Fibroblast of the aortic adventitia (primary cell): ENCODE measurements around the gene FOXD2. TPM values are rescaled to one million over a fixed set of nuclear protein-coding genes. Genes with fewer than 3 reads are reported as not detected.
A peak's percentile ranks its signal among the peaks of the same experiment; 100 is the strongest.

Experiments
- DNase-seq: peaks from one replicate; pipeline ENCODE4 v3.0.0-alpha.2; 2010; ENCODE audit warnings: low read depth
- H3K4me3 ChIP-seq: 2 replicates; pipeline ENCODE4 v1.5.1; 2011; ENCODE audit warnings: low read depth, mild to moderate bottlenecking, control low read depth, low read length, moderate library complexity
- total RNA-seq: library from RNA; depleted of rRNA; stranded (reverse); fragments of >200 nt; gene quantifications from 2 replicates; pipeline ENCODE4 v1.2.3, GENCODE V29; 2012; ENCODE audit warnings: low replicate concordance
- TF ChIP-seq, protein P1 (sequence below): IDR thresholded peaks from 2 replicates; pipeline ENCODE4 v1.5.1; 2011; ENCODE audit warnings: mild to moderate bottlenecking, low read length, control low read depth, inconsistent platforms; ENCODE audit not compliant: insufficient read depth

The FOXD2 gene
- total RNA-seq, 1 donor = 0.36 TPM

DNA sequence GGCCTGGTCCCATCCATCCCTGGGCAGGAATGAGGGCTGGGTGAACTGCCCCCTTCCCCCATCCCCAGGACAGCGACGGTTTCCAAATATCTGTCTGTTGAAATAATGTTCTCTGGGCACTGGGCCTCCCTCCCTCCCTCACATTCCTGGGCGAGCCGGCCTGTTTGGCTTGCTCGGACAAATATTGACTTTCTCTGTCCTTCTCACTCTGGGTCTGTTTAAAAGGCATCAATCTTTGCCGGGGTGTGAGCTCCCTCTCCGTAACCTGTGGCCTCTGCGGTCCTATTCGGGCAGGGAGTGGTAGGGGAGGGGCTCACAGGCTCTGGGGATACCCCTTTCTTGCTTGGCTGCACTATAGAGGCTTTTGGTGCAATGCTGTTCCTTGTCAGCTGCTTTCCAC, 40.2 kb downstream of the FOXD2 start:
- no peak overlapping the region for H3K4me3 ChIP-seq
- TF ChIP-seq, protein P1, sequence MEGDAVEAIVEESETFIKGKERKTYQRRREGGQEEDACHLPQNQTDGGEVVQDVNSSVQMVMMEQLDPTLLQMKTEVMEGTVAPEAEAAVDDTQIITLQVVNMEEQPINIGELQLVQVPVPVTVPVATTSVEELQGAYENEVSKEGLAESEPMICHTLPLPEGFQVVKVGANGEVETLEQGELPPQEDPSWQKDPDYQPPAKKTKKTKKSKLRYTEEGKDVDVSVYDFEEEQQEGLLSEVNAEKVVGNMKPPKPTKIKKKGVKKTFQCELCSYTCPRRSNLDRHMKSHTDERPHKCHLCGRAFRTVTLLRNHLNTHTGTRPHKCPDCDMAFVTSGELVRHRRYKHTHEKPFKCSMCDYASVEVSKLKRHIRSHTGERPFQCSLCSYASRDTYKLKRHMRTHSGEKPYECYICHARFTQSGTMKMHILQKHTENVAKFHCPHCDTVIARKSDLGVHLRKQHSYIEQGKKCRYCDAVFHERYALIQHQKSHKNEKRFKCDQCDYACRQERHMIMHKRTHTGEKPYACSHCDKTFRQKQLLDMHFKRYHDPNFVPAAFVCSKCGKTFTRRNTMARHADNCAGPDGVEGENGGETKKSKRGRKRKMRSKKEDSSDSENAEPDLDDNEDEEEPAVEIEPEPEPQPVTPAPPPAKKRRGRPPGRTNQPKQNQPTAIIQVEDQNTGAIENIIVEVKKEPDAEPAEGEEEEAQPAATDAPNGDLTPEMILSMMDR = no peak
- peak; percentile 37 for DNase-seq

DNA sequence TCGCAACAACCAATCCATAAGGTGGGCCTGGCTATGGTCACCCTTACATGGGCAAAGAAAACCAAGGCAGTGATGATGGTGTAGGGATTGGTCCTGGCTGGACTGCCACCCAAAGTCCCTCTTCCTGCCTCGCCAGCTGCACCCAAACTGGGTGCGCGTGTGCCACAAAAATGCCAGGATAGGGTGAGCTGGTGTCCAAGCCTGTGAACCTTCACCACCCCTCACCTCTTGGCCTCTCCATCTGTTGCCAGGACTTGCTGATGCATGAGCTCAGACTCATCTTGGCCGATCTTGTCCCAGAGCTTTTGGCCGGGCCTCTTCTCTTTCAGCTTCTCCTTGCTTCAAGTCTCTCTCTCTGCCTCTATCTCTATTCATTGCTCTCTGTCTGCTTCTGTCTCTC, 41.8 kb downstream of the FOXD2 start:
- TF ChIP-seq, protein P1 = no peak
- no peak overlapping the region for H3K4me3 ChIP-seq
- DNase-seq = no peak

DNA sequence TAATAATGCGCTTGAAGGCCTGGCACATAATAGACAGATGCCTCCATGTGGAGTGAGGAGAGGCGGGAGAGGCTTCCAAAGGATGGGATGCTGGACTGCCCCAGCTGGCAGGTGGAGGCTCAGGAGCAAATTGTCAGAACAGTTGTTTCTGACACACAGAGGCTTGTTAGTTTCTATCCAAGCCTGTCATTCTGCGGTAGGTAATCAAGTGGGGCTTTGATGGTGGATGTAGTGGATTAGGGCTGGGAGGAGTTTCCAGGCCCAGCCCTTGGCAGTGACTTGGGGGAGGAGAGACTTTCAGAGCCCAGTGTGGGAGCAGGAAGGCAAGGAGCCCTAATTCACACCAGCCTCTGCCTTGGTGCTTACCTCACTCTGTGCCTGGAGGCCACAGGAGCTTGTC, 44.1 kb downstream of the FOXD2 start:
- no peak for DNase-seq
- no peak overlapping the region for H3K4me3 ChIP-seq

DNA sequence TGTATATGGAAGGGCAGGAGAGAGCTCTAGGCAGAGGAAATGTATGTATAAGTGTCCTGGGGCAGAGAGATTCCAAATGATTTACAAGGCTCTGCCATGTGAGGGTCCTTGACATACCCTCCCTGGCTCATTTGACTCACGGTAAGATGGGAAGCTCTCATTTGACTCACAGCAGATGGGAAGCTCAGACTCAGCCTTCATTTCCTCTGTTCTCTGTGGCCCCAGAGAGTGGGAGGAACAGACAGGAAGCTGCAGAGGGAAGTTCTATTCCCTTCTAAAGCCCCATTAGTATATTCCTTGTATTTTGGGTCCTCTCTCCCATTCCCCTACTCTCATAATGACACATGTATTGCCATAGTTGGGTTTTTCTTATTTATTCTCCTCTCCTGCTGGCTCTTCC, 44.9 kb downstream of the FOXD2 start:
- TF ChIP-seq, protein P1 = no peak
- no peak overlapping the region for H3K4me3 ChIP-seq
- no peak for DNase-seq

More for the DNA sequence above, 44.1 kb downstream of the FOXD2 start:
- TF ChIP-seq, protein P1 = no peak

DNA sequence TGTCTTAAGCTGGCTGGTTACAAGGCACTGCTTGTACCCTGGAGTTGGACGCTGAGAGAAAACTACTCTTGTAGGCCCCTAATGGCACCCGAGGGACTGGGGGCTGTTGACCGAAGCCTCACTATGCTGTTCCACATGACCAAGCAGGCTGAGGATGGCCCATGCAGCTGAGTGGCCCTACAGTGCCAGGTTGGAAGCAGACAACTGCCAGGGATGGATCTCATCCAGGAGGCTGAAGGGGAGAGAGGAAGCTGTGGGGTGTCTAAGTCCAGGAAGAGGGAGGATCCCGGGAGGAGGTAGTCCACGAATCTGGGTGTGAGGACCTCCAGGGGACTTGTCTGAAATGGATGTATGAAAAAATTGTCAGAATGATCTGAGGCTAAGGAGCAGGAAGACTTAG, 45.8 kb downstream of the FOXD2 start:
- no peak overlapping the region for H3K4me3 ChIP-seq
- no peak for DNase-seq
- TF ChIP-seq, protein P1 = no peak

DNA sequence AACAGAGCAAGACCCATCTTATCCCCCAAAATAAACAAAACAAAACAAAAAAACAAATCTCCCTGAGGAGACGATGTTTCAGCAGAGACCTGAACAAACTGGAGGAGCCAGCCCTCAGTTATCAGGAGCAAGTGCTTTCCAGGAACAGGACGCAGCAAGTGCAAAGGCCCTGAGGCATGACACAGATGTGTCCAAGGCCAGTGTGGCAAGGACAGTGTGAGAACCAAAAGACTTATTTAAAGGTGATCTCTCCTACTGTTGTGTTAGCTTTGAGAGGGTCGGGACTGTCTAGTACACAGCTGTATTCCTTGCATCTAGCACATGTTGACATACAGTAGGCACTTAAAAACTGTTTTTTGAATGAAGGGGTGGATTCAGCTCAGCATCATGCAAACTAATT, 48.0 kb downstream of the FOXD2 start:
- H3K4me3 ChIP-seq = no peak overlapping the region
- no peak for DNase-seq
- TF ChIP-seq, protein P1 = no peak

DNA sequence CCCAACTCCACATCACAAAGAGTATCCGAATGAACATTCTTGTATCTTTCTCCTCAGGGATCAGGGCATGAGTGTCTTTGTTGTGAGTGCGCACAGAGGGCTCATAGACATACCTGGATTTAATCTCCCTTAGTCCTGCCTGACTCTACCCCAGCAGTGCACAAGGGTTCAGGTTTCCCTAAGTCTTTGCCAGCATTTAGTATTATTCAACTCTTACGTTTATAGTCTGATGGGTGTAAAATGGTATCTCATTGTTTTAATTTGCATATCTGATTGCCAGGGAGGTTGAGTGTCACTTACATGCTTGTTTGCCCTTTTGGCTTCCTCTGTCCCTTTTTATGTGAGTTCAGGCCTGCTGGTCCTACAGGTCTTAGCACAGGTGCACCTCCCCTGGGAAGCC, 49.5 kb downstream of the FOXD2 start:
- DNase-seq = no peak
- TF ChIP-seq, protein P1 = no peak
- no peak overlapping the region for H3K4me3 ChIP-seq
